ENCODE data around the gene TMEM269.

GRCh38 chr1:42752284-42752683, 32.5 kb upstream of the TMEM269 start:
- TF ChIP-seq CTCF (IDR thresholded peaks at IDR 0.05) = no peak
- no peak for TF ChIP-seq POLR2A (IDR thresholded peaks at IDR 0.05)
- TF ChIP-seq EP300 (IDR thresholded peaks at IDR 0.05) = no peak
